ENCODE data around the gene KIF18B.

KIF18B gene

DNA sequence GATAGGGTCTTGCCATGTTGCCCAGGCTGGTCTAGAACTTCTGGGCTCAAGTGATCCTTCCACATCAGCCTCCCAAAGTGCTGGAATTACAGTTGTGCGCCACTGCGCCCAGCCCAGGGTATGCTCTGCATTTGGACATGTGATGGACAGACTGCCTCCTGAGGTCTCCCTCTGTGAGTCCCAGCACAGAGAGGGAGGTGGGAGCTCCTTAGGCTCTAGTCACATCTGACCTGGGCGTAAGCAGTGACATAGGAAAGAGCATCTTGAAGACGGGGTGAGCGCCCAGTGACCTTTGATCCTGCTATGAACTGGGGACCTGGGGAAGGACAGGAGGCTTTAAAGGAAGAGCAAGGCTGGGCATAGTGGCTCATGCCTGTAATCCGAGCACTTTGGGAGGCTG, 30.1 kb downstream of the KIF18B start:
- DNase-seq: no peak

DNA sequence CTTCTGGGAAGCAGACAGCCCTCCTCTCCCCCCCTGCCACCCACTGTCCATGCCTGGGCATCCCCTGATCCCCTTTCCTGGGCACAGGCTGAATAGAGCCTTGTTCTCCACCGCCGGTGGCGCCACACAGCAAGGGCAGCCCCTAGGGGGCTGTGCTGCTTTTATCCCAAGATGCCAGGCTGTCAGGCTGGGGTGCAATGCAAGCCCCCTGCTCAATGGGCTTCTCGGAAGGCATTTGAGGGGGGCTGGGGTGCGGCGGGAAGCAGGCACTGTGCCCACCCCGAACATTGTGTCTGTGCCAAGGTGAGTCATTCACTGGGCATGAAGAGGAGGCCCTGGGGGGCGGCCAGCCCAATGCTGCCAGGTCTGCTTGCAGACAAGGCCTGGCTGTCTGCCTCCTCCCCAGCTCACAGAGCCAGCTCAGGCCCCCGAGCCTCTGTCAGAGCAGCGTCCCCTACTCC, 30.8 kb downstream of the KIF18B start:
- no peak for DNase-seq

DNA sequence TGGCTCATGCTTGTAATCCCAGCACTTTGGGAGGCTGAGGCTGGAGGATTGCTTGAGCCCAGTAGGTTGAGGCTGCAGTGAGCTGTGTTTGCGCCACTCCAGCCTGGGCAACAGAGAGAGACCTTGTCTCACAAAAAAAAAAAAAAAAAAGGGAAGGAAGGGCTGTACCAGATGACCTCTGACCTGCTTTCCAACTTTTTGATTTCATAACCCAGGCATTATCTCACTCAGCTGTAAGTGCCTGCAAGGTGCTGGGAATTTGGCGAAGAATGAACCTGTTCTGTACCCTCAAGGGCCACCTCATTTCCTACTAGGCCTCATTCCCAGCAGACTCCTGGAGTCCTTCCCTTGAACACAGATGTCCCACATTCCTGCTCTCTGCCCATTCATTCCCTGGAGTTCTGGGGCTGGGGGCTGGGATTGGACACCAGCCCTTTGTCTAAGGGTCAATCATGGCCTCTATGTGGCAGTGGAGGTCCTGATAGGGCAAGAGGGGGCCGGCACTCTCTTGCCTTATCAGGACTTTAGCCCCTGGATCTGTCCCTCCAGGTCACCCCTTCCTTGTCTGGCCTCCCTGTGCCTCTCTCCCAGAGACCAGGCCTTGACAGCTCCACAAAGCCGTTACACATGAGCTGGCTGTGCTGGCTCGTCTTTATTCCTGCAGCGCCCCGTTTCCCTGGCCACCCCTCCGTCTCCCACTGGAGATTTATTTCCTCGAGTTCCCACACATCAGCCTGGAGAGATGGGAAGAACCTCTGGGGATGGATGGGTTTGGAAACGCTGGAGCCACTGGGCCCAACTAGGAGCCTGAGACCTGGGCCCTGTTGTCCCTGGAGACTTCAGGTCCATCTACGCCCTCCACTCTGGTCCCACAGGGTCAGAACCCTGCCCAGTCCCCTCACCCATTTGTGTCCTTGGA, 31.5 kb downstream of the KIF18B start:
- DNase-seq: no peak

DNA sequence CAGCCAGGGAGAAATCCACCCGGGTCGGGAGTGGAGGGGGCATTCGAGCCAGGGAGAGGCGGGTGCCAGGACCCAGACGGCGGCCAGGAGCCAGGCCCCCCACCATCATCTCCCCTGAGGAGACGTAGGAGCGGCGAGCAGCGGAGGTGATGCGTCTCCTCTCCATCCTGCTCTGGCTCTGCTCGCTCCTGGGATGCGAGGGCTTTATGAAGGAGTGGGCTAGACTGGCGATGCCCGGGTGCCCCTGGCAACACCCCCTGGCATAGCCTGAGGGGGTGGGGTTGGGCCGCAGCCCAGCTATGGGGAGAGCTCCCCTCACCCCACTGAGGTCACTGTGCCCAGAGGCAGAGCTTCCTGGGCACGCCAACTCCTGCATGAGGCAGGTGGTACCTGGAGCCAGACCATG, 32.2 kb downstream of the KIF18B start, which contains the start of gene GFAP:
Gene GFAP (minus strand): TSS at position 180 of the 406 bp plus-strand sequence. CDS start 14 bp downstream, at position 166.
- no peak for DNase-seq

DNA sequence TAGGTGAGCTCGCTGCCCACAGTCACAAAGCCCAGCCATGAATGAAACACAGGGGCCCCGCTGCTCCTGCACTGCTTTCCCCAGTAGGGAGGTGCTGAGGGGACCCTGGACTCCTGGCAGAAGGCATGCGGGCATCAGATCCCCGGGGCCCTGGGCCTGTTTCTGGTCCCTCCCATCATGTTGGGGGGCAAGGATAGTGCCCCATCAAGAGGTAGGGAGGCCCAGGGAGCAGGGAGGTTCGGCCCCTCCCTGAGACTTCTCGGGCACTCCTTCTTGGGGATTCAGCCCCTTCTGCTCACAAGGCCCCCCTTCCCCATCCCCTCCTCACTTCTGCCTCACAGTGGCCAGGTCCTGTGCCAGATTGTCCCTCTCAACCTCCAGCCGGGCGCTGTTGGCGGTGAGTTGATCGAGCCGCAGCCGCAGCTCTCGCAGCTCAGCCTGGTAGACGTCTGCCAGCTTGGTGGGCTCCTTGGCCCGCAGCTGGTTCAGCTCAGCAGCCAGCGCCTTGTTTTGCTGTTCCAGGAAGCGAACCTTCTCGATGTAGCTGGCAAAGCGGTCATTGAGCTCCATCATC, 32.8 kb downstream of the KIF18B start:
- DNase-seq: no peak

DNA sequence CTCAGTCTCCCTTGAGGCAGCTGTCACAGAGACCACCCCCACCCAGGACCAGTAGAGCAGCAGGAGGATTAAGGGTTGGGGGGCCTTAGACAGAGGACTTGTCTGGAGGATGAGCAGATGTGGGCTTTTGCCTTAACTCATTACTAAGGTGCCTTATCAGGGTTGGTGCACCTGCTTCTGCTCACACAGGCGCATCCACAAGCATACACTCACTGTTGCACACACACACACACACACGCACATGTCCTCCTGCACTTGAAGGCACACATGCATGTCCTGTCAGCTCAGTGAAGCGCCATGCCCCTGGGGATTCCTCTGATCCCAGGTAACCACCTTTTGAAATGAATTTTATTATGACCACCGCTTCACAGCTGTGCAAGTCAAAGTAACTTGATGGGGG, 33.4 kb downstream of the KIF18B start:
- peak; percentile 50 for DNase-seq

DNA sequence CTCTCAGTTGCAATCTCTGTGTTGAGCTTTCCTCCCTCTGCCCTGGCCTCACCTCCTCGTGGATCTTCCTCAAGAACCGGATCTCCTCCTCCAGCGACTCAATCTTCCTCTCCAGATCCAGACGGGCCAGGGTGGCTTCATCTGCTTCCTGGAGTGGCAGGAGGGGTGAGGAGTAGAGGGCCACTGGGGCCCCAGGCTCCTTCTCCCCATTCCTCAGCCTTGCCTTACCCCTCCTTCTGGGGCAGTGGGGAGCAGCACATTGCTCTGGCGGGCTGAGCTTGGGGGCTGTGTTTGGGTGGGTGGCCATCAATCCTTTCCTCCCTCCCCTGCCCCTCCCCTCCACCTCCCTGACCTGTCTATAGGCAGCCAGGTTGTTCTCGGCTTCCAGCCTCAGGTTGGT, 33.9 kb downstream of the KIF18B start:
- DNase-seq: no peak

DNA sequence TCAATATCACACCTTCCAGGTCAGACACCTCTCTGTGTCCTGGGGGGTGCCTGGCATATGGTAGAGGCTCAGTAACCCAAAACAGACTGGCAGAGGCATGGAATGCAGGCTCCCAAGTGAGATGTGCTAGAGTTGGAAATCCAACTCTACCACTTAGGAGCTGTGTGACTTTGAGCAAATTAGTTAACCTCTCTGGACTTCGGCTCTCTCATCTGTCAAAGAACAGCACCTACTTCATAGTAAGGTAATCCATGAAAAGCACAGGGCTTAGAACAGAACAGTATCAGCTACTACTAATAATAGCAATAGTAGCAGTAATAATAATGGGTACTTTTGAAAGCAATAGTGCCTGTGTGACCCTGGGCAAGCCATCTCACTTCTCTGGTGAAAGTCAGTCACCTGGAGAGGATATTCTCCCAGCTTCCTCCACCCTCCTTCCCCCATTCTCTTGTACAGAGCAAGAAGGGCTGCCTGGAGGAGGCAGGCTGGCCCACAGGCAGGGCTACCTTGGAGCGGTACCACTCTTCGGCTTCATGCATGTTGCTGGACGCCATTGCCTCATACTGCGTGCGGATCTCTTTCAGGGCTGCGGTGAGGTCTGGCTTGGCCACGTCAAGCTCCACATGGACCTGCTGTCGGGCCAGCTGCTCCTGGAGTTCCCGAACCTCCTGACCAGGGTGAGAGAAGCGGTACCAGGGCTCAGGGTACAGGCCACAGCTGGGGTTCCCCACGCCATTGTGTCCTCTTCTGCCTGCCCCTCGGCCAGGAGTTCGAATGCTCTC, 34.6 kb downstream of the KIF18B start:
- no peak for DNase-seq

DNA sequence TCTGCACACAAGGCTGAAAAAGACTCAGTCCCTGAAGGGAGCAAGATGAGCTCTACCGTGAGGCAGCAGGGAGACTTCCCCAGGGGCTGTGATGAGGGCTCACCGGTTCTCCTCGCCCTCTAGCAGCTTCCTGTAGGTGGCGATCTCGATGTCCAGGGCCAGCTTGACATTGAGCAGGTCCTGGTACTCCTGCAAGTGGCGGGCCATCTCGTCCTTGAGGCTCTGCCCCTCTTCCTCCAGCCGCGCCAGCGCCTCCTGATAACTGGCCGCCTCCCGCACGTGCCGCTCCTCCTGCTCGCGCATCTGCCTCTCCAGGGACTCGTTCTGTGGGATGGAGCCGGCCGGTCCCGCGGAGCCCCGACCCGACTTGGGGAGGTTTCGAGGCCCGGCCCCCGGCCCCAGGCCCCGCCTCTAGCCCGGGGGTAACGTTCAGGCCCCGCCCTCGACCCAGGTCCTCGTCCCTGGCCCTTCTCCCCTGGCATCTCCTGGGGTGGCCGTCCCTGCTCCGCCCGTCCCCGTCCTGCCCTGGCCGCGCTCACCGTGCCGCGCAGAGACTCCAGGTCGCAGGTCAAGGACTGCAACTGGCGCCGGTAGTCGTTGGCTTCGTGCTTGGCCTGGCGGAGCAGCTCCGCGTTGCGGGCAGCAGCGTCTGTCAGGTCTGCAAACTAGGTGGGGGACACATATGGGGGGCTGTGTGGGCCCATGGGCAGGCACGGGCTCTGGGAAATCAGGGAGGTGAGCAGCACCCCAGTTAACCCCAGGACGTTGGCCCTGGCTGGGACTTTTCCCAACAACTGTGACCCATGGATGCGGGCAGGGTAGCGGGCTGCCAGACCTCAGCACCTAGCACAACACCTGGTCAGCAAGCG, 36.2 kb downstream of the KIF18B start:
- peak; percentile 65 for DNase-seq

DNA sequence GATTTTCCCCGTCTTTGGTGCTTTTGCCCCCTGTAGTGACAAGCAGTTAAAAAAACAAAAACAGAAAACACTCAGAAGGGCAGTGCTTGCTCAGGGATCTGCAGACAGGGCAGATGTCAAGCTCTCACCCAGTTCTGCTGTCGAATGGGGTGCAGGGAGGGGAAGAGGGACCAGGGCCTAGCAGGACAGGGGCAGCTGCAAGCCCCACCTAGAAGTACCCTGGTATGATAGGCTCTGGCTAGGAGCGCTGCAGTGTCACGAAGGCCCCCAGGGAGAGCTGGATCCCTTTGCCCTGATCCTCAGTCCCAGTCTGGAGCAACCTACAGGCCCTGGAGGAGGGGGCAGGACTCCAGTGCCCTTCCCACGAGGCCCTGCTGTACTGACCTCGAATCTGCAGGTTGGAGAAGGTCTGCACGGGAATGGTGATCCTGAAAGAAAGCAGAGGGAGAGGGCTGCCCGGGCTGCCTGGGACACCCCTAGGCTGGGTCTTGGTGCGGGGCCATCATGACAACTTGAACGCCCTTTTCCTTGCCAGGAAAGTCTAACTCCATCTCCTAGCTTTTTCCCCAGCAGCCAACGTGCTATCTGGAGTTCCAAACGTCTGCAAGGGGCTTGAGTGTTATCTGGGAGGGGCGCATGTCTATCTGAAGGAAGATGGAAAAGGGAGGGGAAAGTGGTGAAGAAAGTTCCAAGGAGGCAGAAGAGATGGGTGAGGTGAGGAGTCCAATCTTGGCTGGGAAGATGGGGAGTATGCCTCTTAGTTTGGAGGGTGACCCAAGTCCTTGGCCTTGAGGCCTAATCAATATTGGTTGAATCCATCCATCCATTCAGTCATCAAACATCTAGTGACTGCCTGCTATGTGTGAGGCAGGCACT, 37.1 kb downstream of the KIF18B start:
- no peak for DNase-seq

DNA sequence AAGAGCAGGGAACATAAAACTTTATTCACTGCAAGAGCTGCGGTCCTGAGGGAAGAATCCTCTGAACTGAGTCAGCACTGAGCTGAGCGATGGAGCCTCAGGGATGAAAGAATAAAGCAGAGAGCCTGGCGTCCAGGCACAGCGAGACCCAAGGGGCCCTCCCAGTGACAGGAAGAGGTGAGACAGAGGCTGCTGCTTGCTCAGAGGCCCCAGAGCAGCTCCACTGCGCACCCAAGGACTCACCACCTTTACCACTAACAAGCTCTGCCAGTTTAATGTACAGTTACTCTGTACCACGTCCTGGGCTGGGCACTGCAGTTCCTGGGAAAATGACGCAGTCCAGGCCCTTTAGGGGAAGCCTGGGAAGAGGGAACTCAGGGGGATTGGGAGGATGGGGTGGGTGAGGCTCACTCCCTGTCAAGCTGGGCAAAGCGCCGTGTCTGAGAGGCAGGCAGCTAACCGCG, 37.9 kb downstream of the KIF18B start:
- DNase-seq: no peak

DNA sequence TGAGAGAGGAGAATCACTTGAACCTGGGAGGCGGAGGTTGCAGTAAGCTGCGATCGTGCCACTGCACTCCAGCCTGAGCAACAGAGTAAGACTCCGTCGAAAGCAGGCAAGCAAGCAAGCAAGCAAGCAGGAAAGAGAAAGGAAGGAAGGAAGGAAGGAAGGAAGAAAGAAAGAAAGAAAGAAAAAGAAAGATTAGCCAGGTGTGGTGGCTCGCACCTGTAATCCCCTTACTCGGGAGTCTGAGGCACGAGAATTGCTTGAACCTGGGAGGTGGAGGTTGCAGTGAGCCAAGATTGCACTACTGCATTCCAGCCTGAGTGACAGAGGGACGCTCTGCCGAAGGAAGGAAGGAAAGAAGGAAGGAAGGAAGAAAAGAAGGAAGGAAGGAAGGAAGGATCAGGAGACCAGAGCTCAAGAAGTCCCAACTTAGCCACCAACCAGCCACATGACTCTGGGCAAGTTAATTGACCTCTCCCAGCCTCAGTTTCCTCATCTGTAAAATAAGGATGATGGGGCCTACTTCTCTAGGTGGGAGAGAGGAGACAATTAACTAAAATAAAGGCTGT, 38.7 kb downstream of the KIF18B start:
- no peak for DNase-seq

DNA sequence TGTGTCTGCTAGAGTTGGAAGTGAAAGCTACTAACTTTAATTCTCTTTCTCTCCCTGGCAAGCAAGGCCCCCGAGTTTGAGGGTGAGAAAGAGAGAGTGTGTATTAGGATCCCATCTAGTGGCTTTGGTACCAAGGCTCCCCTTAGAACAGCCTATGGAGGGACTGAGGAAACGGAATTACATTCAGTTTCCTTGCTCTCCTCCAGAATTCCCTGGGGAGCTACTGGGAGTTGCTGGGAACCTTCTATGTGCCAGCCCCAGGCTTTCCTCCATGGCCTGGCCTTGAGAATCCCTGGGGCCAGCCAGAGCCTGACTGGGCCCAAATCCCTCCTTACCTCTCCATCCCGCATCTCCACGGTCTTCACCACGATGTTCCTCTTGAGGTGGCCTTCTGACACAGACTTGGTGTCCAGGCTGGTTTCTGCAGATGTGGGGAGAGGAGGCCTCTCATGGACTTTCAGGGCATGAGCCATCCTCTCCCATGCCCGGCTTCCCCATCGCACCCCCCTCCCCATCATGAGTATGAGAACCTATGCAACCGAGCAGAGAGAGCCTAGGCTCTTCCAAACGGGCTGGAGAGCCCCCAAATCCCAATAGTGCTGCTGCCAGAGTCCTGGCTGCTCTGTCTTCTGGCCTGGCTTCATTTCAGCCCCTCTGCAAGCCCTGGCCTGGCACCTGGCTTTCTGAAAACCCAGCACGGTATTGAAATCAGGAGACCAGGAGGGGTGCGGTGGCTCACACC, 39.7 kb downstream of the KIF18B start:
- DNase-seq: no peak

DNA sequence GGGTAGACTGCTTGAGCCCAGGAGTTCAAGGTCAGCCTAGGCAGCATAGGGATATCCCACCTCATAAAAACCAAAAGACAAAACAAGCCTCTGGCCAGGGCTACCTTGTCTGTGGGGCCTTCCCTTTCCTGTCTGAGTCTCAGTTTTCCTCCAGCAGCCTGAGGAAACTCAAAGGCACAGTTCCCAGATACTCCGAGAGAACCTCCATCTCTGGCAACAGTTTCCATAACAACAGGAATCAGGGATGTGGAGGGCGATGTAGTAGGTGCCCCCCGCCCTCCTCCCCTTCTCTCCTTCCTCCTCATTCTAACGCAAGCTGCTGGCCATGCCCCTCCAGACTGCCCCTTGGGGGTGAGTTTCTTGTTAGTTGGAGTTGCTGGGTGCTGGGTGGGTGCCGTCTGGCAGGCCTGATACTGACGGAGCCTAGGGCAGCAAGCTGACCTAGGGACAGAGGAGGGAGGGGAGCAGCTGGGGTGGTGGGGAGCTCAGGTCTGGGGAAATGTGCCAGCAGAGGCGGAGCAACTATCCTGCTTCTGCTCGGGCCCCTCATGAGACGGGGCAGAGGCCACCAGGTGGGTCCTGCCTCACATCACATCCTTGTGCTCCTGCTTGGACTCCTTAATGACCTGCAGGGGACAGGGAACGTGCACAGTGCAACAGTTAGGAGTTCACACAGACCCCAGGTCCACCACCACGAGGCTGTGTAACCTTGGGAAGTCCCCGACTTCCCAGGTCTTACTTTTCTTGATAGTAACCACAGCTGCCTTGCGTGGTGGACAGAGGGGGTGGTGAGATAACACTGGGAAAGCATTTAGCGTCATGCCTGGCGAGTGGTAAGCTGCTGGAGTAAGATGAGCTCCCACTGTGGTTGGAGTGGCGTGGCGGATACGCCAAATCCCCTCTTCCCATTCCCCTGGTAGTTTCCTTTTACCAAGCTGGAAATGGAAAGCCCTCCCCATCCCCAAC, 40.5 kb downstream of the KIF18B start:
- no peak for DNase-seq

DNA sequence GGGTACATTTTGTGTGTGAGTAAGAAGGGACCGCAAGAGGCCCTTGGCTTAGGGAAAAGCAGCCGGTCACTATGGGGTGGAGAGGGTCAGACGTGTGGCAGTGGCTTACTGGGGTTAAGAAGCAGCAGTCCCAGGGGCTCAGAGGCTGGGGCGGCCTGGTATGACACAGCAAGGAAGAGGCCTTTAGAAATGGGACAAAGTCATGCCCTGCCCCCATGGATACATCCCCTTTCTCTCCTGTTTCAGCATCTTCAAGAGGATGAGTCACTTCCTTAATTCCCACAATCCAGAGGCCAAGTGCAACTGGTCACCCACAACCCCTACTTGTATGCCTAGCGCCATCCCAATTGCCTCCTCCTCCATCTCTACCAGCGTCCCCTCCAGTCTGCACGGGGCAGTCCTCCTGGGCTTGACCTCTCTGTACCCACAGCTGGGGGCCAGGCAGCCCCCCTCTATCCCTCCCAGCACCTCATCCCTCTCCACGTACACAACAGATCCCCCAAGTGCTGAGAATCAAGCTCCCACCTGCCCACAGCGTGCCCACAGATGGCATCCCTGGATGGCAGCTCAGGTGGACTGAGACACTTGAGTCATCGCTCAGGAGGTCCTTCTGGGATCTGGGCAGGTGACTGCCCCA, 41.4 kb downstream of the KIF18B start:
- DNase-seq: no peak

DNA sequence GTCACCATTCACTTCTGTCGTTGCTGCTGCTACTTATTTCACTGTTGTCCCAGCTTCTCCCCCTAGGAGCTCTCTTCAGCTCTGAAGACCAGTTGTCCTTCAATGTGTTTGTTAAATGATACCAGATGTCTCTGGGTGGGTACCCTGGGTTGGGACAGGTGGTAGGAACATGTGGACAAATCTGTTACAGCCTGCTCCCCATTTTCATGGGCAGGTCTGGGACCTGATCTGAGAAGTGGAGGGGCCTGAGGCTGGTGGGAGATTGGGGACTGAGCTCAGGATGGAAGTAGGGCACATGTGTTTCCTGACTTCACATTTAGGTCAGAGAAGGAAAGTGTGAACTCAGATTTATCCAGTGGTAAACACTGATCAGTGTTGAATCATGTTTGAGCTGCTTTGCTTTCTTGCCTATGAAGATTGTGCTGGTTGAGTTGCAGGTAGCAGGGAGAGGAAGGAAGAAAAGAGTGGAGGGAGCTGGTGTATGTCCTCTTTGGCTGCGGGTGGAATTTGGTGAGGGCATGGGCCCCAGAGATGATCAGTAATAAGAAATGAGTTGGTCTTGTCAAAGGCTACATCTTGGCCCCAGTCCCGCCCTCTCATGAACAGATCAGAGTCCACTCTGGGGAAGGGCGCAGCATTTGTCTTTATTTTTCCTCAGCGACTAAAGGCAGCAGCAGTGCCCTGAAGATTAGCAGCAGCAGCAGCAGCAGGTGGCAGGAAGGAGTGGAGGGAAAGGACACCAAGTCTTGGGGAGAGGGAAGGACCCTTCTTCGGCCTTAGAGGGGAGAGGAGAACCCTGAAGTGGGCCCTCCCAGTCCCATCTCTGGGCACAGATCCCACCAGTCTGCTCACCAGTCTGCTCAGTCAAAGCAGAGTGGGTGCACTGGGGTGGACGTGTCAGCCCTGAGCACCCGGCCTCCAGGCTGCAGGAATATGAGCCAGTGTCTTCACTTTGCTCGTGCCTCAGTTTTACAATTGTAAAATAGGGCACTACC, 42.3 kb downstream of the KIF18B start:
- DNase-seq: no peak

All from NCI-H146 (cell line).